H9 (cell line): ENCODE results near the gene PHKG1. TPM values are rescaled to one million over a fixed set of nuclear protein-coding genes. Genes with fewer than 3 reads are reported as not detected.
"Not testable (repeated sequence)": the region's sequence is repeated elsewhere in the genome, so short reads cannot be mapped to it uniquely, and the experiment has no call there.

Source experiments
- DNase-seq: peaks from one replicate; pipeline ENCODE4 v3.0.0-alpha.2; 2017
- H2AFZ ChIP-seq: one replicate; pipeline ENCODE4 v1.6.1; 2013; ENCODE audit warnings: mild to moderate bottlenecking, low read length, control low read depth, moderate library complexity
- H2AK5ac ChIP-seq: 2 replicates; pipeline ENCODE4 v1.6.1; 2013; ENCODE audit warnings: low read length, control low read depth, mixed read lengths; ENCODE audit not compliant: insufficient read length
- H2BK120ac ChIP-seq: one replicate; pipeline ENCODE4 v1.6.1; 2013; ENCODE audit warnings: low read depth, mild to moderate bottlenecking, low read length, control low read depth, inconsistent platforms; ENCODE audit not compliant: poor library complexity, severe bottlenecking
- H2BK12ac ChIP-seq: 2 replicates; pipeline ENCODE4 v1.6.1; 2013; ENCODE audit warnings: low read length, control low read depth, mixed read lengths, low read depth; ENCODE audit not compliant: insufficient read length
- H2BK15ac ChIP-seq: 2 replicates; pipeline ENCODE4 v1.6.1; 2013; ENCODE audit warnings: low read depth, low read length, control low read depth
- H2BK20ac ChIP-seq: one replicate; pipeline ENCODE4 v1.6.1; 2013; ENCODE audit warnings: low read depth, mild to moderate bottlenecking, low read length, control low read depth, inconsistent platforms; ENCODE audit not compliant: poor library complexity, severe bottlenecking
- H2BK5ac ChIP-seq: 2 replicates; pipeline ENCODE4 v1.6.1; 2013; ENCODE audit warnings: low read length, control low read depth, mixed read lengths; ENCODE audit not compliant: insufficient read length
- H3K14ac ChIP-seq: 2 replicates; pipeline ENCODE4 v1.6.1; 2013; ENCODE audit warnings: low read length, control low read depth; ENCODE audit not compliant: insufficient read depth
- H3K18ac ChIP-seq: 2 replicates; pipeline ENCODE4 v1.6.1; 2013; ENCODE audit warnings: low read depth, mild to moderate bottlenecking, mixed read lengths, low read length, control low read depth; ENCODE audit not compliant: insufficient read length
- H3K23ac ChIP-seq: 2 replicates; pipeline ENCODE4 v1.6.1; 2013; ENCODE audit warnings: low read length, control low read depth, mixed read lengths, low read depth; ENCODE audit not compliant: insufficient read length
- H3K23me2 ChIP-seq: 2 replicates; pipeline ENCODE4 v1.6.1; 2013; ENCODE audit warnings: low read depth, mild to moderate bottlenecking, mixed read lengths, low read length, control low read depth; ENCODE audit not compliant: insufficient read length, poor library complexity, severe bottlenecking
- H3K27ac ChIP-seq: 2 replicates; pipeline ENCODE4 v1.5.1; 2013; ENCODE audit warnings: low read length, control low read depth, mixed read lengths, low read depth; ENCODE audit not compliant: insufficient read length
- H3K27me3 ChIP-seq: 2 replicates; pipeline ENCODE4 v1.6.1; 2013; ENCODE audit warnings: low read length, control low read depth, inconsistent platforms; ENCODE audit not compliant: insufficient read depth
- H3K4ac ChIP-seq: 2 replicates; pipeline ENCODE4 v1.6.1; 2013; ENCODE audit warnings: low read depth, mild to moderate bottlenecking, control low read depth, inconsistent platforms, low read length, moderate library complexity
- H3K4me1 ChIP-seq: 2 replicates; pipeline ENCODE4 v1.6.1; 2013; ENCODE audit warnings: low read length, control low read depth, inconsistent platforms; ENCODE audit not compliant: insufficient read depth
- H3K4me2 ChIP-seq: 2 replicates; pipeline ENCODE4 v1.6.1; 2013; ENCODE audit warnings: low read length, control low read depth, mixed read lengths; ENCODE audit not compliant: insufficient read length, insufficient read depth
- H3K56ac ChIP-seq: 2 replicates; pipeline ENCODE4 v1.6.1; 2013; ENCODE audit warnings: low read depth, mild to moderate bottlenecking, mixed read lengths, low read length, control low read depth; ENCODE audit not compliant: insufficient read length
- H3K79me1 ChIP-seq: 2 replicates; pipeline ENCODE4 v1.6.1; 2013; ENCODE audit warnings: low read depth, mild to moderate bottlenecking, moderate library complexity, low read length, control low read depth, inconsistent platforms; ENCODE audit not compliant: insufficient read depth, poor library complexity, severe bottlenecking
- H3K79me2 ChIP-seq: 2 replicates; pipeline ENCODE4 v1.6.1; 2013; ENCODE audit warnings: low read length, control low read depth, inconsistent platforms; ENCODE audit not compliant: insufficient read depth
- H3K9ac ChIP-seq: 2 replicates; pipeline ENCODE4 v1.6.1; 2013; ENCODE audit warnings: low read length, control low read depth, mixed read lengths; ENCODE audit not compliant: insufficient read length; ENCODE audit errors: extremely low read depth
- H3K9me3 ChIP-seq: one replicate; pipeline ENCODE4 v1.6.1; 2013; ENCODE audit warnings: low read depth, low read length, inconsistent platforms; ENCODE audit not compliant: control insufficient read depth
- H3T11ph ChIP-seq: one replicate; pipeline ENCODE4 v1.6.1; 2013; ENCODE audit warnings: mild to moderate bottlenecking, low read length, control low read depth, inconsistent platforms
- H4K20me1 ChIP-seq: one replicate; pipeline ENCODE4 v1.6.1; 2013; ENCODE audit not compliant: control insufficient read depth, insufficient read length, insufficient read depth
- H4K5ac ChIP-seq: 2 replicates; pipeline ENCODE4 v1.6.1; 2013; ENCODE audit warnings: low read depth, mild to moderate bottlenecking, mixed read lengths, low read length, control low read depth; ENCODE audit not compliant: insufficient read length
- H4K8ac ChIP-seq: replicated peaks from 2 replicates; pipeline ENCODE4 v1.6.1; 2013; ENCODE audit warnings: low read length, control low read depth, mixed read lengths, low read depth; ENCODE audit not compliant: insufficient read length
- H4K91ac ChIP-seq: 2 replicates; pipeline ENCODE4 v1.6.1; 2013; ENCODE audit warnings: low read depth, mild to moderate bottlenecking, moderate library complexity, mixed read lengths, low read length, control low read depth; ENCODE audit not compliant: insufficient read length
- H3K27ac Mint-ChIP-seq, 3 experiments: 2 replicates in 2 of 3; 3 replicates in 1 of 3; pipeline ENCODE4 v1.8.0; 2020 to 2021; ENCODE audit warnings: mixed read lengths in 3 of 3, mild to moderate bottlenecking in 1 of 3, moderate library complexity in 1 of 3
- H3K27me3 Mint-ChIP-seq: 2 replicates; pipeline ENCODE4 v1.8.0; 2021; ENCODE audit warnings: low read depth, mild to moderate bottlenecking, moderate library complexity, mixed read lengths
- H3K36me3 Mint-ChIP-seq, 3 experiments: 2 replicates in 2 of 3; 3 replicates in 1 of 3; pipeline ENCODE4 v1.8.0; 2020 to 2021; ENCODE audit warnings: low read depth in 3 of 3, mixed read lengths in 3 of 3; ENCODE audit not compliant: insufficient read depth in 1 of 3
- H3K4me1 Mint-ChIP-seq, 2 experiments: 2 replicates each; pipeline ENCODE4 v1.8.0; 2020; ENCODE audit warnings: mixed read lengths in 2 of 2
- H3K4me3 Mint-ChIP-seq, 2 experiments: 2 replicates in 1 of 2; 3 replicates in 1 of 2; pipeline ENCODE4 v1.8.0; 2020 to 2021; ENCODE audit warnings: mild to moderate bottlenecking in 2 of 2, mixed read lengths in 2 of 2, moderate library complexity in 1 of 2
- H3K9me3 Mint-ChIP-seq, 2 experiments: 2 replicates in 1 of 2; 3 replicates in 1 of 2; pipeline ENCODE4 v1.8.0; 2020; ENCODE audit warnings: mild to moderate bottlenecking in 2 of 2, mixed read lengths in 2 of 2, moderate library complexity in 1 of 2
- CTCF ChIP-seq: fragments of 200-600 bp; sonication (generic); conservative IDR thresholded peaks from 3 replicates; pipeline ENCODE4 v1.8.0; 2021; ENCODE audit warnings: antibody characterized with exemption, mild to moderate bottlenecking
- WGBS: extraction: QIAGEN DNeasy Blood & Tissue Kit; methylation state at CpG from one replicate; pipeline ENCODE4 v1.1.7; 2013; ENCODE audit warnings: missing lambda C conversion rate, low lambda C conversion rate, mixed read lengths; ENCODE audit not compliant: insufficient read length; ENCODE audit errors: extremely low coverage; 5-methylcytosine and 5-hydroxymethylcytosine counted together
- total RNA-seq: library from RNA; stranded (reverse); gene quantifications from 2 replicates; pipeline ENCODE4 v1.2.1, GENCODE V29; 2021

PHKG1 gene
- total RNA-seq, 1 experiment from 2014 or later: 0.42 TPM

GRCh38 chr7:56115852-56116538, 23.2 kb upstream of the PHKG1 start, which contains the start of gene NUPR2:
TSS of gene NUPR2 (minus strand) at chr7:56116417. CDS start at chr7:56116314, 103 bp downstream.
- DNase-seq: no peak
- no peaks in the 10 kb centered on the region for H3K79me1 ChIP-seq
- no peaks in the 10 kb centered on the region for H3K4me1 ChIP-seq
- H2AFZ ChIP-seq: no peak within 1 kb of the TSS
- no peaks in the 10 kb centered on the region for H3K79me2 ChIP-seq
- no peak within 1 kb of the TSS for H3K23ac ChIP-seq
- no peaks in the 10 kb centered on the region for H3K23me2 ChIP-seq
- no peak for TF ChIP-seq CTCF
- H3K4me2 ChIP-seq: no peak within 1 kb of the TSS
- Mint-ChIP-seq H3K4me1 (no peaks in the 10 kb centered on the region), H3K36me3 (peaks cover 3 to 10% (median 4%) of the 10 kb centered on the region in 3 experiments; a peak in 5 of 7 replicates), H3K27me3 (no peaks in the 10 kb centered on the region; the same call in 1 of the 2 replicates), H3K27ac (no peak within 1 kb of the TSS), H3K4me3 (no peak within 1 kb of the TSS), H3K9me3 (peaks cover 81 to 86% of the 10 kb centered on the region in 2 experiments)
- no peak within 1 kb of the TSS for H2BK5ac ChIP-seq
- H3K4ac ChIP-seq: no peak within 1 kb of the TSS
- no peak within 1 kb of the TSS for H2BK12ac ChIP-seq
- no peak within 1 kb of the TSS for H3K27ac ChIP-seq
- H3T11ph ChIP-seq: no peak within 1 kb of the TSS
- no CpG with 5 or more reads among the region's 65 CpGs for WGBS
- no peak within 1 kb of the TSS for H2BK15ac ChIP-seq
- no peak within 1 kb of the TSS for H3K56ac ChIP-seq
- no peak within 1 kb of the TSS for H2AK5ac ChIP-seq
- H3K9me3 ChIP-seq: peaks cover 58% of the 10 kb centered on the region
- no peak within 1 kb of the TSS for H3K9ac ChIP-seq
- H4K91ac ChIP-seq: no peak within 1 kb of the TSS
- H4K5ac ChIP-seq: no peak within 1 kb of the TSS
- H2BK120ac ChIP-seq: no peak within 1 kb of the TSS
- no peaks in the 10 kb centered on the region for H4K20me1 ChIP-seq
- H4K8ac ChIP-seq: no peak within 1 kb of the TSS
- H3K14ac ChIP-seq: no peak within 1 kb of the TSS
- no peak within 1 kb of the TSS for H3K18ac ChIP-seq
- no peaks in the 10 kb centered on the region for H3K27me3 ChIP-seq
- H2BK20ac ChIP-seq: no peak within 1 kb of the TSS

- not testable (repeated sequence) for H3K4me2 ChIP-seq, H3K18ac ChIP-seq, DNase-seq, H4K20me1 ChIP-seq, H2BK5ac ChIP-seq, H3K56ac ChIP-seq, H3K79me2 ChIP-seq, H3K36me3 Mint-ChIP-seq, H3K4me1 ChIP-seq, H3K4ac ChIP-seq, H3K23me2 ChIP-seq, H2BK20ac ChIP-seq, H3K23ac ChIP-seq, H3K4me3 Mint-ChIP-seq, H3K9ac ChIP-seq, H3K27me3 Mint-ChIP-seq, H2AK5ac ChIP-seq, H3K79me1 ChIP-seq, H3K14ac ChIP-seq, H4K5ac ChIP-seq, H2BK12ac ChIP-seq, H2BK15ac ChIP-seq, H2BK120ac ChIP-seq, H3K27me3 ChIP-seq, H4K8ac ChIP-seq, H4K91ac ChIP-seq, H3K27ac ChIP-seq, H3T11ph ChIP-seq, H3K4me1 Mint-ChIP-seq, H3K27ac Mint-ChIP-seq, H2AFZ ChIP-seq
- H3K9me3 Mint-ChIP-seq: peaks cover 67 to 80% of the 10 kb centered on the region in 2 experiments
- WGBS: no CpG with 5 or more reads among the region's 3 CpGs
- H3K9me3 ChIP-seq: peaks cover 33% of the 10 kb centered on the region
These were observed 19.5 kb upstream of the PHKG1 start for GRCh38 chr7:56112244-56112643.
